ENCODE data around the gene RAB6B.

- no peak for TF ChIP-seq CTCF (IDR thresholded peaks at IDR 0.05; ENCODE audit: poor library complexity, severe bottlenecking)
- no peak for TF ChIP-seq EP300 (conservative IDR thresholded peaks at IDR 0.05; ENCODE audit: poor library complexity, severe bottlenecking)
- TF ChIP-seq REST (IDR thresholded peaks at IDR 0.05; ENCODE audit: borderline replicate concordance), result no peak
- no peak for TF ChIP-seq EZH2 (IDR thresholded peaks at IDR 0.05; ENCODE audit: borderline replicate concordance, insufficient read depth, low read length, poor library complexity, severe bottlenecking)
- TF ChIP-seq TAF1 (IDR thresholded peaks at IDR 0.05; ENCODE audit: low read depth), result no peak
- no peak for TF ChIP-seq POLR2AphosphoS5 (IDR thresholded peaks at IDR 0.05)
- TF ChIP-seq MXI1 (conservative IDR thresholded peaks at IDR 0.05; ENCODE audit: poor library complexity, severe bottlenecking), result no peak
- TF ChIP-seq SMC3 (conservative IDR thresholded peaks at IDR 0.05; ENCODE audit: poor library complexity), result no peak
- no peak for TF ChIP-seq RAD21 (conservative IDR thresholded peaks at IDR 0.05)
Observed at GRCh38 chr3:133865136-133865855, 30.4 kb downstream of the RAB6B start.
